HG02571 (cell line): Measurements from ENCODE around the gene DCLRE1C.
"Not testable (repeated sequence)": the region's sequence is repeated elsewhere in the genome, so short reads cannot be mapped to it uniquely, and the experiment has no call there.

Experiments used
- ATAC-seq: cut with Tn5 transposase; IDR thresholded peaks from one replicate; pipeline ENCODE4 v1.9.1; 2021; ENCODE audit warnings: mild to moderate bottlenecking, moderate library complexity; ENCODE audit not compliant: unreplicated experiment

The DCLRE1C gene

GRCh38 chr10:14954001-14954770, at the start of gene DCLRE1C:
Gene DCLRE1C, minus strand, starts transcription at chr10:14954096. Its CDS starts 86 bp downstream, at chr10:14954010.
- peak; percentile 77 for ATAC-seq

DNA sequence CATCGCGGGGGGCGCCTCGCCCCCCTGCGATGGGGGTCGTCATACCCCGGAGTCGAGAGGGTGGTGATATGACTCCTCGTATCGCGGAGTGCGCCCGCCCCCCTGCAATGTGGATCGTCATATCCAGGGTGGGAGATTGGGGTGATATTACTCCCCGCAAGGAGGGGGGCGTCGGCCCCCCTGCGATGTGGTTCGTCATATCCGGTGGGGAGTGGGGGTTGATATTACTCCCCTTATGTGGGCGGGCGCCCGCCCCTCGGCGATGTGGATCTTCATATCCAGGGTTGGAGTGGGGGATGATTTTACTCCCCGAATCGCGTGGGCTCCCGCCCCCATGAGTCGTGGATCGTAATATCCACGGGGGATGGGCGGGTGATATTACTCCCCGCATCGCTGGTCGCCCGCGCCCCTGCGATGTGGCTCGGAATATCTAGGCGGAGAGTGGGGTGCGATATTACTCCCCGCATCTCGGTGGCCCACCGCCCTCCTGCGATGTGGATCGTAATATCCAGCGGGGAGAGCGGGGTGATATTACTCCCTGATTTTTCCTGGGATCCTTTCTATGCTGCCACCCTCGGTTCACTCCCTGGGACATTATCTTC, 42.2 kb upstream of the DCLRE1C start:
- ATAC-seq = no peak

- ATAC-seq = not testable (repeated sequence)
Measured at GRCh38 chr10:14993500-14994455, 39.9 kb upstream of the DCLRE1C start.

GRCh38 chr10:14992336-14992735, 38.4 kb upstream of the DCLRE1C start:
- ATAC-seq = not testable (repeated sequence)

DNA sequence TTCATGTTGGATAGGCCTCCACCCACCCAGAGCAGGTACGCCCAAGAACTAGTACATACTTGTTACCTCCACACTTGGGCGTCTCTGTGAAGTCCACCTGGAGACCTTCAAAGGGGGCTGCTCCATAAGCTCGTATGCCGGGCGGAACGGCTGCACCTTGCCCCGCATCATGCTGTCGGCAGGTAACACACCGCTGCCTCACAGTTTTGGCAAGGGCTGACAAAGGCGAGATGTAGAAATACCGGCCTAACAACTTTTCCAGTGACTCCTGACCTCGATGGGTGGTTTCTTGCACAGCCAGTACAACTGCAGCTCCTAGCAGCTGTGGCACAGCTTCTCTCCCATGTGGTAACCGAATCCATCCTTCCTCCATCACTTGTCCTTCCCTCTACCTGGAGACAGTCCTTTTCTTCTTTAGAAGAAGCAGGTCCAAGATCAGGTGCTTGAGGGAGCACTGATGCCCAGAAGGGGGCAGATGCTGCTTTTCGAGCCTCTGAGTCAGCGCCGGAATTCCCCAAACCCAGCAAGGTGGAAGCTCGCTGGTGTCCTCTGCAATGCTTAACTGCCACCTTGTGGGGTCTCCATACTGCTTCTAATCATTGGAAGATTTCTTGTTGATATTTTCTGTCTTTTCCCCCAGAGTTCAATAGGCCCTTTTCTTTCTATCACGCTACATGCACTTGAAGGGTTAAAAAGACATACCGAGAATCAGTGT, 37.3 kb upstream of the DCLRE1C start:
- ATAC-seq = not testable (repeated sequence)

GRCh38 chr10:14989552-14989951, 35.7 kb upstream of the DCLRE1C start:
- ATAC-seq = not testable (repeated sequence)

- ATAC-seq = no peak
Measured at GRCh38 chr10:14982744-14983143, 28.8 kb upstream of the DCLRE1C start.

DNA sequence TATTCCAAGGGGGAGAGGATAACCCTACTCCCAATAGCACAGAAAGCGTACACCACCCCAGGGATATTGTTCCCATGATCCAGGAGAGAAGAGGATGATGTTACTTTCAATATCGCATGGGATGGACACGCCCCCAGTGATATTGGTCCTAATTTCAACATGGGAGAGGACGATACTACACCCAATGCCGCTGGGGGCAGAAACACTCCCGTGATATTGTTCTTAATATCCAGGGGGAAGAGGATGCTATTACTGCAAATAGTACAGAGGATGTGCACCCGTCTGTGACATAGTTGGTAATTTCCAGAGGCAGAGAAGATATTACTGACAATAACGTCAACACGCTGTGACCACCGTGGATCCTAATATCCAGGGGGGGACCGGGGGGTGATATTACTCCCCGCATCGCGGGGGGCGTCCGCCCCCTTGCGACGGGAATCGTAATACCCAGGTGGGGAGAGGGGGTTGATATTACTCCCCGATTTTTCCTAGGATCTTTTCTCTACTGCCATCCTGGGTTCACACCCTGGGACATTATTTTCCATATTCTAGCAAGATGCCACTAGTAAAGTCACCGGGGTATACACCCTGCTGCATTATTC, 21.9 kb upstream of the DCLRE1C start:
- ATAC-seq = no peak

DNA sequence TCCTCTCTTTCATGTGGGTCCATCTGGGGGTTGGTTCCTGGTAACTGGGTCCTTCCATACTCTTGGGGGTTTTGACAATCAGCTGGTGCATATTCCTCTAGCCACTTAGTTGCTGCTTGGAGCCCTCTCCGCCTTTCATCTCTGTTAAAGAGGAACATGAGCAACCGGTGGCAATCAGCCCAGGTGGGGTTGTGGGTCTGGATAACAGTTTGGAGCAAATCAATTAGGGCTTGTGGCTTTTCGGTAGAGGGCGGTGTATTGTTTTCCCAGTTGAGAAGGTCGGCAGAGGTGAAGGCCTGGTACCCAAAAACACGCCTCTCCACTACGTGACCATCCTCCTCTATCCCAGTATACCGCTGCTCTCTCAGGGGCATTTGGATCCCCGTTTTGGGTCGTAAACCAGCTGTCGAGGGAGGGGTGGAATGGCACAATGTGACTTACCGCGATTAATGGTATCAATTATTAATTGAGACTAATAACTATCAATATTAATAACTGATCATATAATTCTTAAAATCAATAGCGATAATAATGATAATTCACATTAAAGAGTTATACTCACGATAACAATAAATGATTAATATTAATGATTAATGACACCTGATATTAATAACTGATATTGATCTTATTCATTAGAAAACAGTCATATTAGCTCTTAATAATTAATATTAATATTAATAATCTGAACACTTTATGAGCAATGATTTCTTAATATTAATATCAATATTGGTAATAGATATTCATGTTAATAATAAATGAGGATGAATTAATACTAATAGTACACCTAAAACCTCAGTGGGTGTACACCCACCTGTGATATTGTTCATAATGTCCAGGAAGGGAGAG, 20.5 kb upstream of the DCLRE1C start:
- not testable (repeated sequence) for ATAC-seq

GRCh38 chr10:14971867-14972448, 18.1 kb upstream of the DCLRE1C start:
- ATAC-seq = no peak

- no peak for ATAC-seq
Measured at GRCh38 chr10:14967897-14968296, 14.0 kb upstream of the DCLRE1C start.

DNA sequence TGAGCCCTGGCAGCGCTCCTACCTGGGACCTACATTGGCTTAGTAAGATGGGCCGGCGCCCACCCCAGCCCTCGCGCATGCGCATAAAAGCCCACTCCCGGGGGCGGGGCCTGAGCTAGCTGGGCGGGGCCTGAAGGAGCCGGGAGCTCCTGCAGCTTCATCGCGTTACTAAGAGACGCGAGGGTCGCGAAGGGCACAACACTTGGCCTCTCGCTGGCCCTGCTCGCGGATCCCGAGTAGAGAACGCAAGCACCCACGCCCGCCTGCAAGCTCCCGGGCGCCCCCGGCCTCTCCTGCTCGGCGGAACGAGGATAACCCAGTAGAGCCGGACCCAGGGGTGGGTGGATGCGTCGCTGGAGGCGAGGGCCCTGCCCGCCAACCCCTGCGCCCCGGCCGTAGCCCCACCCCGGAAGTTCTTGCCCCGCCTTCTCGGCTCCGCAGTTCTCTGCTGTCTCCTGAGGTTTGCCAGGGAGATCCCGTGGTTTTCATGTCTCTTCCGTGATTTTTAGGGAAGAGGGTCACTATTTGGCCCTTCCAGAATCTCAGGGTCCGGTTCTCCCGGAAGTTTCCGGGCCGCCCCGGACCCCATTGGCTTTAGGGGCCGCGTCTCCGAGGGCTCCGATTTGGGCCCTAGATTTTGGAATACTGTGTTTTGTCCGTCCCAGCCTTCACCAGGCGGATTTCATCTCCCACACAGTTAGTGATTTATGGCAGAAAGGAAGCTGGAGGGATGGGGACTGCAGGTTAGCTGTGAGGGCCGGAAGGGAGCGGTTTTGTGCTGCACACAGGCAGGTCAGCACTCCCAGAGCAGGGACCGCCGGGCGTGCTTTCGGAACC, 5.5 kb upstream of the DCLRE1C start, which contains the start of gene MEIG1:
Gene MEIG1, plus strand, starts transcription at position 168 of the 837 bp plus-strand sequence. CDS start 7,081 bp downstream, outside the sequence.
- ATAC-seq = peak; percentile 79

GRCh38 chr10:14958872-14959220, 5.0 kb upstream of the DCLRE1C start:
- no peak for ATAC-seq

- ATAC-seq = no peak
Measured at GRCh38 chr10:14954934-14955333, 1.0 kb upstream of the DCLRE1C start.

- peak; percentile 33 for ATAC-seq
Measured at GRCh38 chr10:14953424-14954000, 384 bp downstream of the DCLRE1C start.

DNA sequence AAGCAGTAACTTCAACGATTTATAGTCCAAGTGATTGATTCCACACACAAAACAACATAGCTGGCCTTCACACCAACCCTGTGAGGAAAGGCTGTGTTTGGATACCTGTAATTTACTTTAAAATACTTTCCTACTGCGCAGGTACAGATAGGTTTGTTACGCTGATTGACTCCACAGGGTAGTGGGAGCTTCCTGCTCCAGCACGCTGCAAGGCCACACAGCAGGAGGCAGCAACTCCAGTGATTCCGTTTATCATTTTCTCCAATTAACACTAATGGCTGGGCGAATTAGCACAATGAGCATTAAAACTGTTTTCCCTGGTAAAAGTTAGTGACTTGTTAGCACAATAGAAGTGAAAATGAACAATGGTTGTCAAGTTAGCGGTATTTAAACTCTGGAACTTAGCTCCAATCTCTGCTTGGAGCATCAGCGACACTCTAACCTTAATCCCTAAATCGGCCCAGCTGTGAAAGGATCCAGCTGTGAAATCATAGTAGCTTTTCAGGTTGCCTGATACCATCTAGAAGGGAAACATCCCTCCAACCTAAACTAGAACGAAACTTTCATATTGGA, 959 bp downstream of the DCLRE1C start:
- no peak for ATAC-seq

GRCh38 chr10:14949291-14949690, 4.6 kb downstream of the DCLRE1C start:
- ATAC-seq = no peak
